Suprapubic skin (tissue), 3 donors: ENCODE results near the gene SMIM10L1.

Source experiments
- CTCF ChIP-seq, 2 donors: fragments of 200-600 bp in 1 of 2; fragments of 450-650 bp in 1 of 2; sonication (generic) in 1 of 2; IDR thresholded peaks; one replicate each; pipeline ENCODE4 v1.5.1; 2016 to 2019; ENCODE audit warnings: antibody characterized with exemption in 2 of 2, mild to moderate bottlenecking in 1 of 2, moderate library complexity in 1 of 2
- POLR2A ChIP-seq, 2 donors: fragments of 450-650 bp; IDR thresholded peaks; one replicate each; pipeline ENCODE4 v1.6.1; 2017; ENCODE audit warnings: antibody characterized with exemption in 2 of 2, mild to moderate bottlenecking in 2 of 2, moderate library complexity in 2 of 2

- TF ChIP-seq POLR2A (IDR thresholded peaks at IDR 0.05) = no peak
- TF ChIP-seq CTCF (IDR thresholded peaks at IDR 0.05) = no peak
These were observed 15.8 kb downstream of the SMIM10L1 start, which contains the start of gene TAS2R42 for GRCh38 chr12:11186837-11187236.
